ENCODE data around the gene NR2F1.

NR2F1 gene

DNA sequence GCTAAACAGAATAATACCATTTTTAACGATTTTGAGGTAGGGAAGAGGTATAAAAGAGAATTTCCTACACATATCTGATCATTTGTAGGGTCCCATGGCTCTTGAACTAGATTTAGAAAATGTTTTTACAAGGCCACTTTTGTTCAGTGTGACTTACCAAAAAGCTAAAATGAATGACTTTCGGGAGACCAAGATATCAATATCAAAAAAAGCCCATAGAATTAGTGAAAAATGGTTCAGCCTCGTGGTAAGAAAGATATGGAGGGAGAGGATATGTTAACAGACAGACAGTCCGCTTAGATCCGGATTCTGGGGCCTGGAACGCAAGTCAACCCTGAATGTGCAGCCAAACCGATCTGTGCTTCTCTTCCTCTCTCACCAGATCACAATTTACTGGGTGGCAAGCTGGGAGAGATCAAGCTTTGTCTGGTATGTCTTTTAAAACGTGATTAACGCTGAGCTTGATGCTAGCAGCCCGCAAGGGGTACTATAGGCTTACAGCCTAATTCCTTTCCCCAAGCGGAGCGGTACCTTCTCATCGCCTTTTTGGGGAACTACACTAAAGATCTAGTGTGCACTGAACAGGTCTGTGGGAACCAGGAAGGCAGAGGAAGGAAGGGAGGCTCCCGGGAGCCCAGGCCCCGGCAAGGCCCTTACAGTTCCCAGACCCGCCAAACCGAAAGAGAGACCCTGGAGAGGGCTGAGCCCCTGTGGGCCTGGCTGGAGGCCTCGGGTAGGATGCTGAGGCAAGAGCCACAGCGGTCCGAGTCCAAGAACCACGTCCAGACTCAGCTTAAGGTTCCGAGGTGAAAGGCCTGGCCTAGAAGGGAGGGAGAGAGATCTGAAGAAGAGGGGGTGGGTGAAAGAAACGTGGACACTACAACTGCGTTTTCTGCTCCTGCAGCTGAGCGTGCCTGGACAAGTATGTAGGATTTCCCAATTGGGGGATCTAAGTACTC lies 4.9 kb upstream of the NR2F1 start:
- FAIRE-seq, result no peak

DNA sequence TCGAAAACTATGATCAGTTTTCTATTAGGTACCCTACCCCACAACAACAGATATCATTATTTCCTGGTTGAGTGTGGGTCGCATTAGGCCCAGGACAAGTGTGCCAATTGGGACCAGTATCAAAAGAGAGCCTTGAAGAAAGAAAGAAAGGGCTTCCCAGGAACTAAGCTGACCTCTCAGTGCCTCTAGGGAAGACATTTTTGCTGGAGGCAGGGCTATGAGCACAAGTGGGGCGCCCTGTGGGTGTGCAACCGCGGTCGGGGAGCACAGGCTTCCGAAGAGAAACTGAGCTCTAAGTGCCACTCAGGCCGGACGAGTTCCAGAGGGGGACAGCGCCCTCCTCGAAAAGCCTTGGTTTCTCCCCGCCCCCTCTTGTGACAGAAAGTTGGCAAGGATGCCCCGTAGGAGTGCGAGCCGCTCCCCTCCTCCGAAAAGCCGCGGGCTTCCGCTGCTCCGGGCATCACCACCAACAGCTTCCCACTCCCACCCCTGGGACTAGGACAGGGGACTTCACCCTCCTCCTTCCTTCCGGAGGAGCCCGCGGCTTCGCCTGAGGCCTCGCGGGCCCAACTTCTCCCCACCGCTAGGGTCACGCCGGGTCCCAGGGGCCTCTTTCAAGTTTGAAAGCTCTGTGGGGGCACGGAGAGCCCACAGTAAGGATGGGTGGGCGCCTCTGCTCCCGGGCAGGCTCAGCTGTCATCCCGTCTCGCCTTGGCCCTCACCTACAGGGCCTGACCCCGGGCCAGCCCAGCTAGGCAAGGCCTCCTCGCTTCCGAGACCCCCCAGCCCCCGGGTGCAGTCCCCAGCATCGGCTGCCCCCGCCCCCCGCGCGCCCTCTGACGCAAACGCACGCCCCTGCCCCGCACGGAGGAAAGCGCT lies 4.0 kb upstream of the NR2F1 start:
- no peak for FAIRE-seq

DNA sequence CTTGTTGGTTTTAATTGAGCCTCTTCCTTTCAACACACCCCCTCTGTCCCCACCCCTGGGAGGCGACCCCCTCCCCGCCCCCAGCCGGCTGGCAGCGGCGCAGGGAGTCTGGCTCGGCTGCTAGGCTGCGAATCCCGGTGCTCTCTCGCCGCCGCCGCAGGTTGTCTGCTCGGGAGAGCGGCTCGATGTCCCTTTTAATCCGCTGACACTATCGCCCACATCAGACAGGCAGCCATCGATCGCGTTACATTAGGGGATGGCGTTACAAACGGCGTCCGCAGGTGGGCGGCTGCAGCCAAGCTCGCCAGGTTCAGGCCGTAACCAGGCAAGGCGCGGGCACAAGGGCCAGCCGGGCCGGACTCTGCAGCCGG lies 3.3 kb upstream of the NR2F1 start:
- no peak for FAIRE-seq

DNA sequence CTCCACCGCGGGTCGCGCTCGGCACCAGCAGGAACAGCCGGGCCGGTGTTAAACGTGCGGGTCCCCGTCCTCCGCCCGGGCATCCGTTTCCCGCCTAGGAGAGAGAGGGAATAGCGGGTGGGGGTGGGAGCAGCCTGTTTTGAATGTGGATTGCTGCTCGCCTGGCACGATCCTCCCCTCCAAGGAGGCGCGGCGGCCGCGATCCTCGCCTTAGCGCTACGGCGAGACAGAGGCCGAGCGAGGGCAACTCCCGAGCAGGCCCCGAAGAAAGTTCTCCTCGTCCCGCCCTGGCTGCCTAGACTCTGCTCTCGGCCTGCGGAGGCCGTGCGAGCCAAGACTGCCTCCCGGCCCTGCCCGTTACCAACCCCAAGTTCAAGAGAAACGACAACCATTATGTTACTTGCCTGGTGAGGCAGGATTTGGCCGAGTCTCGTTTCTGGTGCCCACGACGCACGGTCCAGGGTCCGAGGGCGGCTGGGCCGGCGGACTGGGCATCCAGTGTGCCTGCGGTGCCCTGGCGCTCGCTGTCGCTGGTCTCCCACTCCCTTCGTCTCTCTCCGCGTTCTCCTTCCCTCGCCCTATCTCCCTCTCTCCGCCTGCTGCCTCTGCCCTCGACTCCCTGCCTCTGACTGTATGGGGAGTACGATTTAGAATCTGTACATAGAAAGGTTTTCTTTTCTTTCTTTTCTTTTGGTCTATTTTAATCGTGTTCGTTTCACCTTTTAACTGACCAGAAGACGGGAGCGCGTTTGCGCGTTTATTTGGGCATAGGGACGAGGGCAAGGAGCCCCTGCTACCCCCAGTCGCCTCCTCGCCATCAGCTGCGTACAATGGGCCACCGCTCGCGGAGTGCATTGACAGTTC lies 2.7 kb upstream of the NR2F1 start:
- FAIRE-seq, result no peak

DNA sequence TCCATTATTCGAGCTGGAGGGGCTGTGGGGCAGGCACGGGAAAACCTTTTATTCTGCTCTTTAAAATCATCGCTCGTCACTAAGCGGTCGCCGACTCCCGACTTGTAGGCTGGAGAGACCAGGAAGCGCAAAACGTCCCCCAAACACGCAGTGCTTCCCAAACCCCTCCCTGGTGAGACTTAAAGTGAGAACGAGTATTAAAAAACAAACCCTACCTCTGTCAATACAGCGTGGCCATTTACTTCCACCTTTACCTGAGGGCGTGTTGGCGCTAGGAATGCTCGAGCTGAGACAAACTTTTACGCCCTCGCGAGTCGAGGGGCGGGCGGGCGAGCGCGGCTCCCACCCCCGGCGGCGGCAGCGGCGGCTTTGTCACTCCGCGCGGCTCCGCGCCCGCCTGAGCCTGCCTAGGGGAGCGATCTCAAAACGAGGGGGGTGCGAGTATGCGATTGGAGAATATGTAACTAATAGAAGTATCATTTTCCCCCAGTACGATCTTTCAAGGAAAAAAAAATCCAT lies 2.0 kb upstream of the NR2F1 start, which contains the start of gene NR2F1-AS1:
Gene NR2F1-AS1, minus strand, starts transcription at position 293 of the 519 bp plus-strand sequence.
- no peak for FAIRE-seq

DNA sequence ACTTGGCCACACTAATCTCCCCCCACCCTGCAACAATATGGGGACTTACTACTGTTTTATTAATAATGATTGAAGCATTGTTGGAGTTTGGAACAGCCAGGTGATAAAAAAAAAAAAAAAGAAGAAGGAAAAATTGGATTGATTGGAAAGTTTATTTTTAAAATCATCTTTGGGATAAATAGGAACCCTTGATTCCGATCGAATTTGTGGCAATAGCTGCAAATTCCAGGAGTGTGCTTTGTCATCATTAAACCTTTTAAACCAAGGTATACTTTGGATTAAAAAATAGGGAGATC lies 907 bp upstream of the NR2F1 start:
- FAIRE-seq, result no peak

DNA sequence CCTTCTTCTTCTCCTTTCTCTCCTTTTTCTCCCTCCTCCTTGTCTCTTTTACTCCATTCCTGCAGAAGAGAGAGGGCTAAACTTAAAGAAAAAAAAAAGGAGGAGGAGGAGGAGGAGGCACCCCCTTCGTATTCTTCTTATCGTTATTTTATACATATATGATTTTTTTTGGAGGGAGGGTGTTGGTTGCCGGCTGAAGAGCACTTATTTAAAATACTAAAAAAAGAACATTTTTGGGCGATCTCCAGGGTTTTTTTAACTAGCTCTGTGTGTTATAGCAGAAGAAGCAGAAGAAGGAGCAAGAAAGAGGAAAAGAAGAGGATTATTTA lies 381 bp downstream of the NR2F1 start:
- no peak for FAIRE-seq

DNA sequence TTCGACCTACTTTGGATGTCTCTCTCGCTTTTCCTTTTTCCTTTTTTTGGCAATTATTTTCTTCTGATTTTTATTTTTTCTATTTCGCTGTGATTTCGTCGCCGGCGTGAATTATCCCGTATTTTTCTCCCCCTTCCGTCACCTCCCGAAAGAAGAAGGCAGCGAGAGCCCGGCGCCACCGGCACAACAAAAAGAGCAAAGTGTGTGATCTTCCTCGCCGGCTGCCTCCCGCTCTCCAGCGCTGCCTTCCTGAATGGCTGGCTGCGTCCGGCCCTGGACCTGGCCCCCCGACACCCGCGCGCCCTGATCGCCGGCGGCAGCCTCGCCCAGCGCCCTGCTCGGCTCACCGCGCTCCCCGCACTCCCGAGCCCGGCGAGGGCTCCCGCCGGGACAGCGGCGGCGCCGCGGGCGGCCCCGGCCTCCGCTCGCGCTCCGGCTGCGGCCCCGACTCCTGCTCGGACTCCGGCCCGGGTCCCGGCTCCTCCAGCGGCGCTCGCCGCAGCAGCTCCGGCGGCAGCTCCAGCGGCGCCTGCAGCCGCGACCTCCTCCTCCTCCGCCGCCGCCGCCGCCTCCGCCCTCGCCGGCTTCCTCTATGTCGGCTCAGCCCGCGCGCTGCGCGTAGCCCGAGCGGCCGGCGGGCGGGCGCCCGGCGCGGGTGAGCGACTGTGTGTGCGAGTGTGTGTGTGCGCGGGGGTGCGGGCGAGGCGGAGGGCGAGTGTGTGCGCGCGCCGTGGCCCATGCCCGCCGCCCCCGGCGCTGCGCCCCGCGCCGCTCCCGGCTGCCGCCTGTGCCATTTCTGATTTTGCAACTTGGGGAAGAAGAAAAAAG lies 960 bp downstream of the NR2F1 start:
- no peak for FAIRE-seq

DNA sequence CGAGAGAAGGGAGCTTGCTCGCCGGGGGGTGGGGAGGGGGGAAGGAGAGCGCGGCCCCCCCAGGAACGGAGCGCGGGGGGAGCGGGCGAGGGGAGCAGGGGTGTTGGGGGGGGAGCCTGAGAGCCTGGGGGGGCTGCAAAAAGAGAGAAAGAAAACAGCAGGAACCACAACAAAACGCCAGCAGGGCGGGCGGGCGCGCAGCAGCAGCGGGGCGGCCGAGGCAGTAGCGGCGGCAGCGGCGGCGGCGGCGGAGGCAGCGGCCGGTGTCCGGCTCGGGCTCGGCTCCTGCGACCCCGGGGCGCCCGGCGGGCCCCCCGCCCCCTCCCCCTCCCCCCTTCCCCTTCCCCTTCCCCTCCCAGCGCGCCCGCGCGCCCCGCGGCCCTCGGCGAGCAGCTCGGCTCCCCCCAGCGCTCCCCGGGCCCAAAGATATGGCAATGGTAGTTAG lies 1.6 kb downstream of the NR2F1 start:
- no peak for FAIRE-seq

DNA sequence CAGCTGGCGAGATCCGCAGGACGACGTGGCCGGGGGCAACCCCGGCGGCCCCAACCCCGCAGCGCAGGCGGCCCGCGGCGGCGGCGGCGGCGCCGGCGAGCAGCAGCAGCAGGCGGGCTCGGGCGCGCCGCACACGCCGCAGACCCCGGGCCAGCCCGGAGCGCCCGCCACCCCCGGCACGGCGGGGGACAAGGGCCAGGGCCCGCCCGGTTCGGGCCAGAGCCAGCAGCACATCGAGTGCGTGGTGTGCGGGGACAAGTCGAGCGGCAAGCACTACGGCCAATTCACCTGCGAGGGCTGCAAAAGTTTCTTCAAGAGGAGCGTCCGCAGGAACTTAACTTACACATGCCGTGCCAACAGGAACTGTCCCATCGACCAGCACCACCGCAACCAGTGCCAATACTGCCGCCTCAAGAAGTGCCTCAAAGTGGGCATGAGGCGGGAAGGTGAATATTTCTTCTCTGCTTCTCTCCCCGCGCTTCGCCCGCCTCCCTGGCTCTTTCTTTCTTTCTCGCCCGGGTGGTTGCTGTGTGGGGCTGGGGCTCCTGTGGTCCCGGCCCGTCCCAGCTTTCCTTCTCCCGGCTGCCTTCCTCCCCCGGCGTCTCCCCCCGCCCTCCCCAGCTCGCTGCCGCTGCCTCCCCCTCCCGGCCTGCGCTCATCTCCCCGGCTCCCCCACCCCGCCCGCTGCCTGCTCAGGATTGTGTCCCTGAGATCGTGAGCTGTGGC lies 2.2 kb downstream of the NR2F1 start:
- no peak for FAIRE-seq

DNA sequence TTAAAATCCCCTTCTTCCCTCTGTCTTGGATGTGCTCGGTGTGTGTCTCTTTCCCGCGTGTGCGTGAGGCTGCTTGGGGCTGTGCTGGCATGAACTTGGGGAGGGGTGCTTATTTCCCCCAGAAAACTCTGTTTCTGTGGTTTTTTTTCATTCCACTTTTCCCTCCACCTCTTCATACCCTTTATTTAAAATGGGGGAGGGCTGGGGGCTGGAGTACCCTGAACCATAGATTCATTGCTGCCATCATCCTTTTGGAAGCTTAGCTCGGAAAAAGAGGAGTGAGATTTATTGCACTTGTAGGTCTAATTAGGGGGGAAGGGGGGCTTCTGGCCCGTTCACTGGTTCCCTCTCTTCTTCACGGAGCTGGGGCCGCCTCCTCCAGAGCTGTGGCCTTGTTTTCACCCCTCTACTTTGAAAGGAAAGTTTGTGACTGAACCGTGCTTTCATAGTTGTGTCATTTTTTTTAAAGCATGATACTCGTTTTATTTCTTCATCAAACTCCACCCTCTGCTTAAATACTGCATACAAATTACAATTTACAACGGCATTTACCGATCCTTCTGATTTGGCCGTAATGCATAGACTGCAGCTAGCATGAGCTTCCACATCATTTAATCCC lies 2.9 kb downstream of the NR2F1 start:
- peak; percentile 85 for FAIRE-seq

DNA sequence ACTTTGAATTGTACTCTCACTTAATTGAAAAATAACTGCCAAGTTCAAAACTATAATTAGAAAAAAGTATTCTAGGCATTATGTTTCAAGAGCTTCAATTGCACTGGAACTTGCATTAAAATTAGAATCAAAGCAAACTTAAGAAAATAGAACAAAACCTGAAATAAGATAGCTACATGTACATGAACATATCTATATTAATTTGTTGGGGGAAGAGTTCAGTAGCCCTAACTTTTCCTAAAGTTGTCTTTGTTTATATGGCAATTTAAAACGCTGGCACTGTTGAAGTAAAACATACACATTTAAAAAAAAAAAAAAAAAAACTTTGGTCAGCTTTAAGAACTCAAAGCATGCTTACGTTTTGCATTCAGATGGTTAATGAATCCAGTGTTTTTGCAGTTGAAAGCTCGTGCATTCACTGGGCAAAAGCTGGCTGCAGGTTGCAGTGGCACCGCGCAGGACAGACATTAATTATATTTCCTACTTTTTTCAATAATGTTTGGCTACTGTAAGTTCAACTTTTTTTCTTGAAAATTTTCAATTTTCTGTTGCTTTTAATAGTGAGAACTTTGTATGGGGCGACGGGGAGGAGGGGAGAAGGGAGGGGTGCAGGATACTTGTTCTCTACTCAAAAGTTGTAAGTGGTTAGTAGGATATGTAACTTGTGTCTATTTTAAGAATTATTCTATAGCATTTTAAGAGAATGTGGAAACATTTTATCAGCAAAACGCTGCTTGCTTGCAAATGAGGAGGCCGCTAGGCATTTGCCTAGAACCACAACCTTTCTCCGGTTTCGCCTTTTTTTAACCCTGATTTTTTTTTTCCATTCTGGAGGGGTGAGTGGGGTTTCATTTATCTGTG lies 3.9 kb downstream of the NR2F1 start:
- peak; percentile 78 for FAIRE-seq

DNA sequence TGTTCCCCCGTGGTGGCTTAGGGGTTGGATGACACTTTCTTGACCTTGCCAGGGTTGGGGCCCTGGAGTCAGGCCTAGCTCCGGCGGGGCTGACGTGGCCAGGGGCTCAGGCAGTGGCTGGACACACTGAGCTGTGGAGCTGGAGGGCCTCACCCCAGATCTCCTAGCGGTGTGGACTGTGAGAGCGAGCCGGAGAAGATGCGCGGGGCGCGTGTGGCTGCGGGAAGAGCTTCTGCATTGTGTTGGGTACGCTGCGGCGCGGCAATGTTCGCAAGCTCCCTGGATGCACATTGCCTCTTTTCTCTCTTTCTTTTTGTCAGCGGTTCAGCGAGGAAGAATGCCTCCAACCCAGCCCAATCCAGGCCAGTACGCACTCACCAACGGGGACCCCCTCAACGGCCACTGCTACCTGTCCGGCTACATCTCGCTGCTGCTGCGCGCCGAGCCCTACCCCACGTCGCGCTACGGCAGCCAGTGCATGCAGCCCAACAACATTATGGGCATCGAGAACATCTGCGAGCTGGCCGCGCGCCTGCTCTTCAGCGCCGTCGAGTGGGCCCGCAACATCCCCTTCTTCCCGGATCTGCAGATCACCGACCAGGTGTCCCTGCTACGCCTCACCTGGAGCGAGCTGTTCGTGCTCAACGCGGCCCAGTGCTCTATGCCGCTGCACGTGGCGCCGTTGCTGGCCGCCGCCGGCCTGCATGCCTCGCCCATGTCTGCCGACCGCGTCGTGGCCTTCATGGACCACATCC lies 4.8 kb downstream of the NR2F1 start:
- no peak for FAIRE-seq

DNA sequence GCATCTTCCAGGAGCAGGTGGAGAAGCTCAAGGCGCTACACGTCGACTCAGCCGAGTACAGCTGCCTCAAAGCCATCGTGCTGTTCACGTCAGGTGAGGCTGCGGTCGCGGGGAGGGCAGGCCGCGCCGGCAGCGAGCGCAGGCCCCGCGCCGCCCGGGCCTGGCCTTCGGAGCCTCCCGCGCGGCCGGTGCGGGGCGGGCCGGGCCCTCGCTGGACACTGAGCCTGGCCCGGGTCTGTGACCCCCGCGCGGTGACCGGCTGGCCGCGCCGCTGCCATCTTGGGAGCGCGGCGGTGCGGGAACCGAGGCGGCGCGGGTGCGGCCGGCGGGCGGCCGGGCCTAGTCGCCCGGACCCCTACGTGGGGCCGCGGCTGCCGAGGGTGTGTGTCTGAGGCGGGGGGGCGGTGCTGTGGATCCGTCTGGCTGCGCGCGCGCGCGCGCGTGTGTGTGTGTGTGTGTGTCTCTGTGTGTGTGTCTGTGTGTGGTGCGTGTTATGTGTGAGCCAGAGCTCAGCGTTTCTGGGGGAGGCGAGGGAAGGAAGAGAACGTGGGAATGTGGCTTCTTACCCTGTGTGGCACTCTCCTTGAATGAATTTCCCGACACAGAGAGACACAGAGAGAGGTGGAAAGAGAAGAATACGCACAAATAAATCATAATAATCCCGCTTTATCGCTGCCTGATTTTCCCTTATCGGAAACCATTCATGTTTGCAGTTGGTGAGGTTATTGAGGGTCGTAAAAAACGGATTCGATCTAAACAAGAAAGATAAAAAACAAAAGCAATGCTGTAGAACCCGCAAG lies 5.5 kb downstream of the NR2F1 start:
- FAIRE-seq, result no peak

DNA sequence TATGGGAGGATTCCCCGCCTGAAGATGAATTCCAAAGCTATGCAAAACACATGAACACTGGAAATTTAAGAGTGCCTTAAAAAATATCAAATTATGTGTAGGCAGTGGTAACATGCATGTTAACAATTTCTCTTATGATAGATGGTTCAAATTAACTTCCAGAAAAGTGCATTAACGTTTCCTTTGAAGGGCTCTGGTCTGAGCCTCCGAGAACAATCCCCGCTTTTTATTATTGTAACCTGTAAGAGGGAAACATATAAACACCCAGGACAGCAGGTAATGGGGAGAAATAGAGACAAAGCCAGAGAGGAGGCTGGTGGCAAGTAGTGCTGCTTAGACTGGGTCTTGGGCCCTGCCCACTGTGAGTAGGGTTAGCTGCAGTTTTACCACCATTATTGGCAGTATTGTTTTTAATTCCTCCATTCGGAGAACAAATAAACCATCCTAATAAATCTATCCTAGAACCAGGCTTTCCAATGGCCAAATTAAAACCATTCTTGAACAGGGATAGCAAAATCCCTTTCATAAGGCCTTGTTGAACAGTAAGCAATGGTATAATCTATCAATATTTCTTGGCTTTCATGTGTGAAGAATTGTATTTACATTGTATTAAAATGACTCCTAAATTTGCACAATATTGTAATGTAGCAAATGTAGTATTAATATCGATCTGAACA lies 6.3 kb downstream of the NR2F1 start:
- peak; percentile 62 for FAIRE-seq

DNA sequence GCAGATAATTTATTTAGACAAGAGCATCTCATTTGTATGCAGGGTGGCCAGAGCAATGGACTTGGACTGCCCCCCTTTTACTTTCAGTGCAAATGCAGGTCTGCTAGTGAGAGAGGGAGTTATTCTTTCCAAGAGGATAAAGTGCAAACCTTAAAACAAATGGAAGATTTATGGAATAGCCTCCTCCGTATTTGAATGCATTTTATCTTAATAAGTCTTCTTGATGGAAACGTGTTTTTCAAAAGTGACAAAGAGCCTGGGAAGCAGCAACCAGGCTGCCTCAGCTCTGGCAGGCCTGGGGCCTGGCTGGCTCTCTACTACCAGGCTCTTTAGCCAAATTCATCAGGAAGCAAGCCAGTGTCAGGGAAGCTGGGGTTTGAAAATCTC lies 6.8 kb downstream of the NR2F1 start:
- FAIRE-seq, result no peak

DNA sequence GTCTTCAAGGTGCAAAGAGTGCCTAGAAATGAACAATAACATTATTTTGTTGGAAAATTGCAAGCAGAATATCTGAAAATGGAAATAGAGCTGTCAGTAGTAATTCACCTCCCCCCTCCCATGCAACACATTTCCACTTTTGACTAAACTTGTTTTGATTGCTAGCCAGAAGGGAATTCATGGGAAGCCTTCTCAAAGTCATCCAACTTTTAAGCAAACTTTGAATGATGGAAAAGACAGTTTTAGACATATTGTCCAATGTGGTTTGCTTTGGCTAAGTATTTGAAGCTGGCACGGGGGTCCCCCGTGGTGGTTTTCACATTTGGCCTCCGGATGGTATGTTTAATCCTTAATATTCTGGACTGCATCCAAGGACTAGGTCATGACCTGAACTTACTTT lies 7.5 kb downstream of the NR2F1 start:
- no peak for FAIRE-seq
